Measurements from ENCODE around the gene DENND1A.

DENND1A gene

GRCh38 chr9:123483191-123483803 is 446.6 kb downstream of the DENND1A start:
- no peak overlapping the region for H3K4me3 ChIP-seq (ENCODE audit: low read length)

GRCh38 chr9:123482295-123482968 is 447.5 kb downstream of the DENND1A start:
- no peak for TF ChIP-seq CTCF (conservative IDR thresholded peaks at IDR 0.05; ENCODE audit: low read depth, low read length)
- no peak for DNase-seq (ENCODE audit: low read depth)
- no peak overlapping the region for H3K4me3 ChIP-seq (ENCODE audit: low read length)

More at GRCh38 chr9:123483191-123483803, 446.6 kb downstream of the DENND1A start:
- TF ChIP-seq CTCF (conservative IDR thresholded peaks at IDR 0.05; ENCODE audit: low read depth, low read length): no peak
- no peak for DNase-seq (ENCODE audit: low read depth)

GRCh38 chr9:123481209-123481865 is 448.6 kb downstream of the DENND1A start:
- no peak for TF ChIP-seq CTCF (conservative IDR thresholded peaks at IDR 0.05; ENCODE audit: low read depth, low read length)
- no peak for DNase-seq (ENCODE audit: low read depth)
- H3K4me3 ChIP-seq (ENCODE audit: low read length): no peak overlapping the region

- no peak for TF ChIP-seq CTCF (conservative IDR thresholded peaks at IDR 0.05; ENCODE audit: low read depth, low read length)
- DNase-seq (ENCODE audit: low read depth): no peak
- no peak overlapping the region for H3K4me3 ChIP-seq (ENCODE audit: low read length)
Measured at GRCh38 chr9:123480791-123481190, 449.1 kb downstream of the DENND1A start.

GRCh38 chr9:123480096-123480495 is 449.8 kb downstream of the DENND1A start:
- no peak for DNase-seq (ENCODE audit: low read depth)
- no peak overlapping the region for H3K4me3 ChIP-seq (ENCODE audit: low read length)
- no peak for TF ChIP-seq CTCF (conservative IDR thresholded peaks at IDR 0.05; ENCODE audit: low read depth, low read length)

GRCh38 chr9:123478967-123479602 is 450.8 kb downstream of the DENND1A start:
- DNase-seq (ENCODE audit: low read depth): no peak
- TF ChIP-seq CTCF (conservative IDR thresholded peaks at IDR 0.05; ENCODE audit: low read depth, low read length): no peak
- no peak overlapping the region for H3K4me3 ChIP-seq (ENCODE audit: low read length)

Measured in retinal pigment epithelial cell (primary cell).